Activated CD8-positive, alpha-beta T cell treated with anti-CD3 and anti-CD28 coated beads for 36 hours (primary cell): Measurements from ENCODE around the gene SCARF2. TPM values are rescaled to one million over a fixed set of nuclear protein-coding genes. Genes with fewer than 3 reads are reported as not detected.

Source experiments
- ATAC-seq: fragments of 200-7000 bp; cut with Tn5 transposase; one replicate; pipeline ENCODE4 v1.10.0; 2021; ENCODE audit warnings: mild to moderate bottlenecking, moderate library complexity
- CTCF ChIA-PET: fragments of 350-600 bp; sonication (Branson Sonifier 250); formaldehyde crosslinking; loops from one replicate; lab custom pipeline; 2021; ENCODE audit warnings: antibody characterized with exemption; lab: Charles Lee
- POLR2A ChIA-PET: fragments of 350-600 bp; sonication (Branson Sonifier 250); formaldehyde crosslinking; loops from one replicate; lab custom pipeline; 2021; ENCODE audit warnings: antibody characterized with exemption; lab: Charles Lee
- DNase-seq: peaks from one replicate; pipeline ENCODE4 v3.0.0-alpha.2; 2020
- H3K27ac Mint-ChIP-seq: one replicate; pipeline ENCODE4 v1.8.0; 2021; ENCODE audit warnings: mild to moderate bottlenecking, mixed read lengths
- H3K27me3 Mint-ChIP-seq: one replicate; pipeline ENCODE4 v1.8.0; 2021; ENCODE audit warnings: mixed read lengths
- H3K36me3 Mint-ChIP-seq: one replicate; pipeline ENCODE4 v1.8.0; 2021; ENCODE audit warnings: low read depth, mixed read lengths
- H3K4me1 Mint-ChIP-seq: one replicate; pipeline ENCODE4 v1.8.0; 2021; ENCODE audit warnings: low read depth, mixed read lengths
- H3K4me3 Mint-ChIP-seq: one replicate; pipeline ENCODE4 v1.8.0; 2021; ENCODE audit warnings: mild to moderate bottlenecking, moderate library complexity, mixed read lengths
- H3K9me3 Mint-ChIP-seq: one replicate; pipeline ENCODE4 v1.8.0; 2021; ENCODE audit warnings: mixed read lengths
- intact Hi-C: fragments of 100-400 bp; cut with micrococcal nuclease; formaldehyde crosslinking; loops from one replicate; pipeline ENCODE4 v1.10.0; 2022
- total RNA-seq, 2 experiments: library from RNA; stranded (reverse); gene quantifications; one replicate each; pipeline ENCODE4 v1.2.3, GENCODE V29; 2021
- TF ChIP-seq, protein P1 (sequence below): fragments of 200-600 bp; IDR thresholded peaks from one replicate; pipeline ENCODE4 v1.8.0; 2022; ENCODE audit warnings: antibody characterized with exemption, mild to moderate bottlenecking

The SCARF2 gene
- total RNA-seq, 2 experiments from 2014 or later = 0.20 to 0.27 TPM

DNA sequence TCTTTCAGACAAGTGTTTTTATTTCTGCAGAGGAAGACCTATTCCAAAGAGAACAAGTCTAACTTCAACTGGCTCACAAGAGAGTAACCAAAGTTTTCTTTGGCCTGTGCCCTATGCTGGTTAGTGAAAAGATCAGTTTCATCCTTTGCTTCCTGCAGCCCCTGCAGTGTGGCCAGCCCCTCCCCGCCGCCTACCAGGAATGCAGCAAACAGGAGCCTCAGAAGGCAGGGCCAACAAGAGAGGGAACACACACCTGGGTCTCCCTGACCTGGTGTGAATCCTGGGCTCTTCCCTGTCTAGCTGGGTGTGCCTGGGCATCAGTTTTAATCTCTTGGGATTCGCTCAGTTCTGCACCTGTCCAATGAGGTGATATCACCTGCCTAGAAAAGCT lies 21.5 kb upstream of the SCARF2 start:
- CTCF ChIA-PET = interaction anchor here (1.5 kb wide), 2 partner anchors 41 to 141 kb away, joined by 3 to 6 read pairs; no protein-coding TSS in a partner anchor
- no peaks in the 10 kb centered on the region for H3K9me3 Mint-ChIP-seq

GRCh38 chr22:20458530-20459151 lies 21.0 kb upstream of the SCARF2 start:
- H3K27me3 Mint-ChIP-seq = no peaks in the 10 kb centered on the region
- H3K9me3 Mint-ChIP-seq = no peaks in the 10 kb centered on the region
- no peak overlapping the region for H3K4me3 Mint-ChIP-seq
- ATAC-seq (no peak), DNase-seq (no peak)
- H3K36me3 Mint-ChIP-seq = peaks cover 7% of the 10 kb centered on the region
- peaks cover 28% of the 10 kb centered on the region for H3K4me1 Mint-ChIP-seq
- TF ChIP-seq, protein P1, sequence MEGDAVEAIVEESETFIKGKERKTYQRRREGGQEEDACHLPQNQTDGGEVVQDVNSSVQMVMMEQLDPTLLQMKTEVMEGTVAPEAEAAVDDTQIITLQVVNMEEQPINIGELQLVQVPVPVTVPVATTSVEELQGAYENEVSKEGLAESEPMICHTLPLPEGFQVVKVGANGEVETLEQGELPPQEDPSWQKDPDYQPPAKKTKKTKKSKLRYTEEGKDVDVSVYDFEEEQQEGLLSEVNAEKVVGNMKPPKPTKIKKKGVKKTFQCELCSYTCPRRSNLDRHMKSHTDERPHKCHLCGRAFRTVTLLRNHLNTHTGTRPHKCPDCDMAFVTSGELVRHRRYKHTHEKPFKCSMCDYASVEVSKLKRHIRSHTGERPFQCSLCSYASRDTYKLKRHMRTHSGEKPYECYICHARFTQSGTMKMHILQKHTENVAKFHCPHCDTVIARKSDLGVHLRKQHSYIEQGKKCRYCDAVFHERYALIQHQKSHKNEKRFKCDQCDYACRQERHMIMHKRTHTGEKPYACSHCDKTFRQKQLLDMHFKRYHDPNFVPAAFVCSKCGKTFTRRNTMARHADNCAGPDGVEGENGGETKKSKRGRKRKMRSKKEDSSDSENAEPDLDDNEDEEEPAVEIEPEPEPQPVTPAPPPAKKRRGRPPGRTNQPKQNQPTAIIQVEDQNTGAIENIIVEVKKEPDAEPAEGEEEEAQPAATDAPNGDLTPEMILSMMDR = no peak
- POLR2A ChIA-PET = no interaction called here
- CTCF ChIA-PET = interaction anchor here (1.5 kb wide), 2 partner anchors 40 to 141 kb away, joined by 3 to 6 read pairs; no protein-coding TSS in a partner anchor
- intact Hi-C loops = loop anchor here (5.0 kb wide), 1 partner anchor 36 kb away; no protein-coding TSS in a partner anchor
- H3K27ac Mint-ChIP-seq = no peak overlapping the region

More for the DNA sequence above, 21.5 kb upstream of the SCARF2 start:
- Mint-ChIP-seq H3K4me1 (peaks cover 33% of the 10 kb centered on the region), H3K27me3 (no peaks in the 10 kb centered on the region), H3K27ac (no peak overlapping the region), H3K36me3 (peaks cover 11% of the 10 kb centered on the region), H3K4me3 (no peak overlapping the region)
- POLR2A ChIA-PET = no interaction called here
- ATAC-seq (no peak), DNase-seq (no peak)
- TF ChIP-seq, protein P1 = no peak
- intact Hi-C loops = loop anchor here (5.0 kb wide), 1 partner anchor 37 kb away; no protein-coding TSS in a partner anchor

DNA sequence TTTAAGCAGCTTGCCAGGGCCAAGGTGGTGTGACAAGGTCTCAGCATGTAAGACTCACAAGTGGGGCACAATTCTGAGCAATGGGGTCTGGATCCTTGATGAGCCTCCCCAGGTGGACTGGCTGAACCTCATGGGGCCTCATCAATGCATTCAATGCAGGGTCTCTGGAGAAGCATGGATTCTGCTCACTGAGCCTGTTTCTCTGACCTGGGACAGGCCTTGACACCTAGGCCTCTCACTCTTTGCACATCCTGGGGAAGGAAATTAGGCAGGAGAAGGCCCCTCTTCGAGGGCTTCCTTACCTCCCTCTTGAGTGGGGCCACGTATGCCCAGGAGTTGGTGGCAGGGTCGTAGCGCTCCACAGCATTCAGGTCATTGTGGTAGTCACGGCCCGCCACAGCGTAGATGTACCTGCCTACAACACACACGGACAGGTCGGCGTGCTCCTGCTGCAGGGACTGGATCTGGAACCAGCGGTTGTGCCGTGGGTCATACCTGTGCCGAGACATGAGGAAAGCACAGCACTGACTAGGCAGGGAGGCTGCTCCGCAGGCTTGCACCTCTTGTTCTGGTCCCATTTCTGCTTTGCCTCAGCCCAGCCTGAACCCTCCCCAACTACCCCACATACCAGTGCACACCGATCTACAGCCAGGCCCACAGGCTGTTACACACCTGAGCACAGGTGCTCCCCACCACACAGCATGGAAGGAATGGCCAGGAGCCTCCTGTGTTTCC lies 20.0 kb upstream of the SCARF2 start:
- H3K9me3 Mint-ChIP-seq = no peaks in the 10 kb centered on the region
- TF ChIP-seq, protein P1 = no peak
- no peaks in the 10 kb centered on the region for H3K27me3 Mint-ChIP-seq
- ChIA-PET POLR2A (no interaction called here), CTCF (interaction anchor here (1.2 to 4.9 kb wide), 4 partner anchors 22 to 76 kb away, joined by 3 to 55 read pairs (median 6); no protein-coding TSS in a partner anchor)
- no peak for ATAC-seq
- no peak overlapping the region for H3K4me3 Mint-ChIP-seq
- intact Hi-C loops = loop anchor here (5.0 kb wide), 1 partner anchor 35 kb away; no protein-coding TSS in a partner anchor
- no peak for DNase-seq
- H3K36me3 Mint-ChIP-seq = peaks cover 7% of the 10 kb centered on the region
- no peak overlapping the region for H3K27ac Mint-ChIP-seq
- H3K4me1 Mint-ChIP-seq = peaks cover 18% of the 10 kb centered on the region

GRCh38 chr22:20456722-20457076 lies 19.1 kb upstream of the SCARF2 start:
- TF ChIP-seq, protein P1 = no peak
- no peaks in the 10 kb centered on the region for H3K27me3 Mint-ChIP-seq
- peaks cover 7% of the 10 kb centered on the region for H3K36me3 Mint-ChIP-seq
- CTCF ChIA-PET = interaction anchor here (0.7 to 4.9 kb wide), 22 partner anchors 8 to 299 kb away, joined by 3 to 55 read pairs (median 4); partner anchors contain the start of genes DGCR6L and KLHL22
- POLR2A ChIA-PET = interaction anchor here (0.9 to 1.0 kb wide), 2 partner anchors 29 to 38 kb away, joined by 3 read pairs; no protein-coding TSS in a partner anchor
- peak overlapping the region; percentile 41 for H3K27ac Mint-ChIP-seq
- DNase-seq (no peak), ATAC-seq (no peak)
- H3K4me3 Mint-ChIP-seq = no peak overlapping the region
- H3K4me1 Mint-ChIP-seq = peaks cover 15% of the 10 kb centered on the region
- intact Hi-C loops = loop anchor here (5.0 kb wide), 1 partner anchor 34 kb away; no protein-coding TSS in a partner anchor
- no peaks in the 10 kb centered on the region for H3K9me3 Mint-ChIP-seq
